HCT116 (cell line): ENCODE data around the gene BORCS5.

Source experiments
- CEBPB ChIP-seq: IDR thresholded peaks from 2 replicates; pipeline ENCODE4 v1.6.1; 2012; ENCODE audit warnings: low read depth
- EGR1 ChIP-seq: IDR thresholded peaks from 2 replicates; pipeline ENCODE4 v1.6.1; 2012; ENCODE audit warnings: low read depth
- EZH2 ChIP-seq: fragments of 200-600 bp; sonication (generic); IDR thresholded peaks from 2 replicates; pipeline ENCODE4 v1.6.1; 2017; ENCODE audit warnings: antibody characterized with exemption, mixed run types
- EZH2phosphoT487 ChIP-seq: fragments of 200-600 bp; IDR thresholded peaks from 2 replicates; pipeline ENCODE4 v1.6.1; 2018; ENCODE audit warnings: antibody characterized with exemption, borderline replicate concordance
- POLR2A ChIP-seq: IDR thresholded peaks from 2 replicates; pipeline ENCODE4 v1.7.0; 2011; ENCODE audit warnings: borderline replicate concordance; ENCODE audit not compliant: insufficient read depth, insufficient read length; ENCODE audit errors: extremely low read depth
- POLR2AphosphoS5 ChIP-seq: IDR thresholded peaks from 2 replicates; pipeline ENCODE4 v1.6.1; 2011; ENCODE audit warnings: mild to moderate bottlenecking, low read depth, low read length, moderate library complexity
- SIN3A ChIP-seq: IDR thresholded peaks from 2 replicates; pipeline ENCODE4 v1.6.1; 2012; ENCODE audit warnings: low read depth
- YY1 ChIP-seq: IDR thresholded peaks from 2 replicates; pipeline ENCODE4 v1.6.1; 2011; ENCODE audit warnings: low read length, low read depth, moderate library complexity, mild to moderate bottlenecking; ENCODE audit not compliant: insufficient replicate concordance; ENCODE audit errors: extremely low read depth
- TF ChIP-seq, protein P1 (sequence below), 3 experiments: fragments of 200-600 bp in 1 of 3; sonication (generic) in 1 of 3; IDR thresholded peaks in 2 of 3; conservative IDR thresholded peaks in 1 of 3; 2 replicates each; pipeline ENCODE4 v1.5.1; 2012 to 2017; ENCODE audit warnings: low read depth in 2 of 3, low read length in 2 of 3, antibody characterized with exemption in 1 of 3, borderline replicate concordance in 1 of 3, control low read depth in 1 of 3, mild to moderate bottlenecking in 1 of 3, mixed read lengths in 1 of 3, mixed run types in 1 of 3, moderate library complexity in 1 of 3; ENCODE audit not compliant: insufficient read depth in 1 of 3
- TF ChIP-seq, protein P2 (sequence below): IDR thresholded peaks from 2 replicates; pipeline ENCODE4 v1.6.1; 2012

DNA sequence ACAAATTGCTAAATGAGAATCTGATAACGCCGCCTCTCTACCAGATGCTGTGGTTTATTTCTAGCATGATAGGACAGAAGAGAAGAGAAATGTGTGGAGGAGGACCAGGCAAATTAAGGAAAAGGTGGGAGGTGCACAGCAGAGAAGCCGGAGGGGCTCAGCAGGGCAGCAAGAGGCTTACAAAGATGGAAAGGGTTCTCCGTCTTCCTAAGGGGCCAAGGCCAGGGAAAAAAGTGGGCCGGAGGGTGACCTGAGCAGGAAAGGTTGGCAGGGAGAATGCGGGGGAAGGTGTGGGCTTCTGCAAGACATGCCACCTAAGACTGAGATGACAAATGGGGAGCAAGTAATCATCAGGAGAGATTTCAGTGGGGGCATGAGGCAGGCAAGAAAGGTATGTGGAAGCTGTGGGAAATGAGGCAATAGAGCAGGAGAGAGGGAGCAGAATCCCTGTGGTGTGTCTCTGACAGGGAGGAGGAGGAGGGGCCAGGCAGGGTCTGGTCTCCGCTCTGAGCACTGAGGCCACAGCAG is 25.6 kb upstream of the BORCS5 start:
- TF ChIP-seq SIN3A (no peak), EZH2phosphoT487 (no peak), EZH2 (no peak), POLR2AphosphoS5 (no peak), POLR2A (no peak), YY1 (no peak), CEBPB (no peak), EGR1 (no peak)
- TF ChIP-seq, protein P1, sequence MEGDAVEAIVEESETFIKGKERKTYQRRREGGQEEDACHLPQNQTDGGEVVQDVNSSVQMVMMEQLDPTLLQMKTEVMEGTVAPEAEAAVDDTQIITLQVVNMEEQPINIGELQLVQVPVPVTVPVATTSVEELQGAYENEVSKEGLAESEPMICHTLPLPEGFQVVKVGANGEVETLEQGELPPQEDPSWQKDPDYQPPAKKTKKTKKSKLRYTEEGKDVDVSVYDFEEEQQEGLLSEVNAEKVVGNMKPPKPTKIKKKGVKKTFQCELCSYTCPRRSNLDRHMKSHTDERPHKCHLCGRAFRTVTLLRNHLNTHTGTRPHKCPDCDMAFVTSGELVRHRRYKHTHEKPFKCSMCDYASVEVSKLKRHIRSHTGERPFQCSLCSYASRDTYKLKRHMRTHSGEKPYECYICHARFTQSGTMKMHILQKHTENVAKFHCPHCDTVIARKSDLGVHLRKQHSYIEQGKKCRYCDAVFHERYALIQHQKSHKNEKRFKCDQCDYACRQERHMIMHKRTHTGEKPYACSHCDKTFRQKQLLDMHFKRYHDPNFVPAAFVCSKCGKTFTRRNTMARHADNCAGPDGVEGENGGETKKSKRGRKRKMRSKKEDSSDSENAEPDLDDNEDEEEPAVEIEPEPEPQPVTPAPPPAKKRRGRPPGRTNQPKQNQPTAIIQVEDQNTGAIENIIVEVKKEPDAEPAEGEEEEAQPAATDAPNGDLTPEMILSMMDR (IDR thresholded peaks at IDR 0.05 in 2 of 3, conservative IDR thresholded peaks at IDR 0.05 in 1 of 3; ENCODE audit: borderline replicate concordance in 1 of 3, insufficient read depth in 1 of 3, low read depth in 2 of 3, low read length in 2 of 3): no peak
- TF ChIP-seq, protein P2, sequence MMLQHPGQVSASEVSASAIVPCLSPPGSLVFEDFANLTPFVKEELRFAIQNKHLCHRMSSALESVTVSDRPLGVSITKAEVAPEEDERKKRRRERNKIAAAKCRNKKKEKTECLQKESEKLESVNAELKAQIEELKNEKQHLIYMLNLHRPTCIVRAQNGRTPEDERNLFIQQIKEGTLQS: no peak
